Neural progenitor cell (in vitro differentiated cells): Measurements from ENCODE around the gene SLC23A2. TPM values are rescaled to one million over a fixed set of nuclear protein-coding genes. Genes with fewer than 3 reads are reported as not detected.

Experiments used
- DNase-seq: peaks from one replicate; pipeline ENCODE4 v3.0.0-alpha.2; 2016; ENCODE audit warnings: low spot score
- H2AFZ ChIP-seq: fragments of 200-600 bp; sonication (generic); replicated peaks from 2 replicates; pipeline ENCODE4 v1.6.1; 2016; ENCODE audit warnings: antibody characterized with exemption
- H3F3A ChIP-seq: fragments of 200-600 bp; sonication (generic); 2 replicates; pipeline ENCODE4 v1.6.1; 2016; ENCODE audit warnings: antibody characterized with exemption, low read depth
- H3K27ac ChIP-seq: fragments of 200-600 bp; sonication (generic); 2 replicates; pipeline ENCODE4 v1.5.1; 2016; ENCODE audit warnings: mild to moderate bottlenecking
- H3K27me3 ChIP-seq: fragments of 200-600 bp; sonication (generic); 2 replicates; pipeline ENCODE4 v1.6.1; 2016; ENCODE audit warnings: mild to moderate bottlenecking, moderate library complexity
- H3K36me3 ChIP-seq: fragments of 200-600 bp; sonication (generic); 2 replicates; pipeline ENCODE4 v1.5.1; 2016
- H3K4me1 ChIP-seq: fragments of 200-600 bp; sonication (generic); 2 replicates; pipeline ENCODE4 v1.6.1; 2016; ENCODE audit warnings: mixed run types
- H3K4me2 ChIP-seq: fragments of 200-600 bp; sonication (generic); 2 replicates; pipeline ENCODE4 v1.6.1; 2016
- H3K4me3 ChIP-seq: fragments of 200-600 bp; sonication (generic); 2 replicates; pipeline ENCODE4 v1.5.1; 2016
- H3K79me2 ChIP-seq: fragments of 200-600 bp; sonication (generic); 2 replicates; pipeline ENCODE4 v1.6.1; 2016; ENCODE audit warnings: low read depth
- H3K9ac ChIP-seq: fragments of 200-600 bp; sonication (generic); 2 replicates; pipeline ENCODE4 v1.6.1; 2016
- H3K9me3 ChIP-seq: fragments of 200-600 bp; sonication (generic); 2 replicates; pipeline ENCODE4 v1.5.1; 2016; ENCODE audit warnings: low read depth
- H4K20me1 ChIP-seq: fragments of 200-600 bp; sonication (generic); 2 replicates; pipeline ENCODE4 v1.6.1; 2016; ENCODE audit warnings: low read depth
- H3K27ac Mint-ChIP-seq: 3 replicates; pipeline ENCODE4 v1.8.0; 2021; ENCODE audit warnings: mixed read lengths
- H3K27me3 Mint-ChIP-seq: 2 replicates; pipeline ENCODE4 v1.8.0; 2022; ENCODE audit warnings: low read depth, mild to moderate bottlenecking, inconsistent platforms, moderate library complexity, mixed read lengths; ENCODE audit not compliant: insufficient read depth
- H3K36me3 Mint-ChIP-seq: 3 replicates; pipeline ENCODE4 v1.8.0; 2021; ENCODE audit warnings: mixed read lengths
- H3K4me1 Mint-ChIP-seq: 3 replicates; pipeline ENCODE4 v1.8.0; 2021; ENCODE audit warnings: mixed read lengths
- H3K4me3 Mint-ChIP-seq: 3 replicates; pipeline ENCODE4 v1.8.0; 2021; ENCODE audit warnings: mild to moderate bottlenecking, moderate library complexity, mixed read lengths
- H3K9me3 Mint-ChIP-seq: 3 replicates; pipeline ENCODE4 v1.8.0; 2020; ENCODE audit warnings: mixed read lengths
- CTCF ChIP-seq: fragments of 200-600 bp; sonication (generic); IDR thresholded peaks from 2 replicates; pipeline ENCODE4 v1.5.1; 2017; ENCODE audit warnings: antibody characterized with exemption, mild to moderate bottlenecking
- EZH2 ChIP-seq: fragments of 200-600 bp; sonication (generic); IDR thresholded peaks from 2 replicates; pipeline ENCODE4 v1.6.1; 2017; ENCODE audit warnings: antibody characterized with exemption, mild to moderate bottlenecking, moderate library complexity
- EZH2phosphoT487 ChIP-seq: fragments of 200-600 bp; sonication (generic); IDR thresholded peaks from 2 replicates; pipeline ENCODE4 v1.6.1; 2017; ENCODE audit warnings: antibody characterized with exemption
- total RNA-seq: library from RNA; depleted of rRNA; stranded (reverse); fragments of >200 nt; gene quantifications from 2 replicates; pipeline ENCODE4 v1.2.3, GENCODE V29; 2015; ENCODE audit warnings: low replicate concordance

SLC23A2 gene
- total RNA-seq, 1 donor from 2014 or later = 13.0 TPM

GRCh38 chr20:4918473-4918872, 82.8 kb downstream of the SLC23A2 start:
- TF ChIP-seq CTCF = no peak
- no peak for TF ChIP-seq EZH2phosphoT487
- no peak for TF ChIP-seq EZH2
- H3K79me2 ChIP-seq = no peaks in the 10 kb centered on the region
- H3K4me1 Mint-ChIP-seq = peaks cover 21% of the 10 kb centered on the region
- H3K9me3 ChIP-seq = no peaks in the 10 kb centered on the region
- H3K27me3 Mint-ChIP-seq = no peaks in the 10 kb centered on the region
- no peaks in the 10 kb centered on the region for H3K36me3 Mint-ChIP-seq
- DNase-seq = no peak
- no peaks in the 10 kb centered on the region for H3K9me3 Mint-ChIP-seq
- no peaks in the 10 kb centered on the region for H3K27me3 ChIP-seq
- no peaks in the 10 kb centered on the region for H3F3A ChIP-seq
- no peak overlapping the region for H3K4me3 ChIP-seq
- no peak overlapping the region for H3K27ac ChIP-seq
- no peak overlapping the region for H3K9ac ChIP-seq
- peaks cover 3% of the 10 kb centered on the region for H4K20me1 ChIP-seq
- no peak overlapping the region for H3K4me3 Mint-ChIP-seq
- no peak overlapping the region for H3K4me2 ChIP-seq
- H3K4me1 ChIP-seq = peaks cover 10% of the 10 kb centered on the region
- H3K27ac Mint-ChIP-seq = no peak overlapping the region
- no peak overlapping the region for H2AFZ ChIP-seq
- H3K36me3 ChIP-seq = no peaks in the 10 kb centered on the region

- H3F3A ChIP-seq = no peaks in the 10 kb centered on the region
- peak; percentile 24 for DNase-seq
- H3K36me3 ChIP-seq = no peaks in the 10 kb centered on the region
- Mint-ChIP-seq H3K4me1 (peaks cover 21% of the 10 kb centered on the region), H3K9me3 (no peaks in the 10 kb centered on the region), H3K27ac (no peak overlapping the region), H3K36me3 (peaks cover 1% of the 10 kb centered on the region), H3K4me3 (no peak overlapping the region), H3K27me3 (no peaks in the 10 kb centered on the region)
- no peak overlapping the region for H3K4me2 ChIP-seq
- no peak overlapping the region for H3K4me3 ChIP-seq
- no peak overlapping the region for H3K9ac ChIP-seq
- H2AFZ ChIP-seq = no peak overlapping the region
- no peaks in the 10 kb centered on the region for H3K9me3 ChIP-seq
- H4K20me1 ChIP-seq = peaks cover 3% of the 10 kb centered on the region
- no peaks in the 10 kb centered on the region for H3K27me3 ChIP-seq
- no peak overlapping the region for H3K27ac ChIP-seq
- TF ChIP-seq EZH2phosphoT487 = no peak
- TF ChIP-seq EZH2 = no peak
- TF ChIP-seq CTCF = no peak
- no peaks in the 10 kb centered on the region for H3K79me2 ChIP-seq
- H3K4me1 ChIP-seq = peaks cover 10% of the 10 kb centered on the region
These were observed 84.1 kb downstream of the SLC23A2 start for GRCh38 chr20:4916971-4917881.

GRCh38 chr20:4913147-4913546, 88.2 kb downstream of the SLC23A2 start:
- DNase-seq = no peak
- TF ChIP-seq EZH2phosphoT487 = no peak
- Histone ChIP-seq H3K4me3 (no peak overlapping the region), H3F3A (no peaks in the 10 kb centered on the region), H3K27me3 (no peaks in the 10 kb centered on the region), H3K36me3 (no peaks in the 10 kb centered on the region), H3K9me3 (no peaks in the 10 kb centered on the region), H3K27ac (no peak overlapping the region), H3K4me2 (no peak overlapping the region), H4K20me1 (peaks cover 3% of the 10 kb centered on the region), H3K79me2 (no peaks in the 10 kb centered on the region), H3K4me1 (peaks cover 10% of the 10 kb centered on the region), H2AFZ (no peak overlapping the region), H3K9ac (no peak overlapping the region)
- Mint-ChIP-seq H3K4me3 (no peak overlapping the region), H3K36me3 (peaks cover 11% of the 10 kb centered on the region), H3K9me3 (no peaks in the 10 kb centered on the region), H3K27ac (no peak overlapping the region), H3K27me3 (no peaks in the 10 kb centered on the region), H3K4me1 (peaks cover 18% of the 10 kb centered on the region)
